Right lobe of liver (tissue), 4 donors: Measurements from ENCODE around the gene INPP5D.

Source experiments
- POLR2A ChIP-seq: fragments of 450-650 bp; IDR thresholded peaks from one replicate; pipeline ENCODE4 v1.6.1; 2017; ENCODE audit warnings: antibody characterized with exemption, mild to moderate bottlenecking
- TF ChIP-seq, protein P1 (sequence below), 4 donors: fragments of 200-600 bp in 3 of 4; fragments of 450-650 bp in 1 of 4; IDR thresholded peaks; one replicate each; pipeline versions ENCODE4 v1.5.1 to v1.8.0; 2016 to 2022; ENCODE audit warnings: antibody characterized with exemption in 4 of 4, mild to moderate bottlenecking in 2 of 4
- donor health status: DM: no; HTN: no; CAD: no.
- donor health status: DM: no; HTN: no; CAD: no.
- donor health status: DM: no; HTN: yes; CAD: no.

DNA sequence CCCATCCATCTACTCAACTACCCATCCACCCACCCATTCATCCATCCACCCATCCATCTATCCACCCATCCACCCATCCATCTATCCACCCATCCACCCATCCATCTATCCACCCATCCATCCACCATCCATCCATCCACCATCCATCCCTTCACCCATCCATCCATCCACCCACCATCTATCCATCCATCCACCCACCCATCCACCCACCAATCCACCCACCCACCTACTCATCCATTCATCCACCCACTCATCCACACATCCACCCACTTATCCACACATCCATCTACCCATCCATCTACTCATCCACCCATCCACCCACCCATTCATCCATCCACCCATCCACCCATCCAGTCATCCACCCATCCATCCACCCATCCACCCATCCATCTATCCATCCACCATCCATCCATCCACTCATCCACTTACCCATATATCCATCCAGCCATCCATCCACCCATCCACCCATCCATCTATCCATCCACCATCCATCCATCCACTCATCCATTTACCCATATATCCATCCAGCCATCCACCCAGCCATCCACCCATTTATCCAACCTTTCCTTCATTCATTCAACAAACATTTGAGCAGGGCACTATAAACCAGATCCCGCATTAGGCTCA is 45.0 kb upstream of the INPP5D start:
- TF ChIP-seq, protein P1, sequence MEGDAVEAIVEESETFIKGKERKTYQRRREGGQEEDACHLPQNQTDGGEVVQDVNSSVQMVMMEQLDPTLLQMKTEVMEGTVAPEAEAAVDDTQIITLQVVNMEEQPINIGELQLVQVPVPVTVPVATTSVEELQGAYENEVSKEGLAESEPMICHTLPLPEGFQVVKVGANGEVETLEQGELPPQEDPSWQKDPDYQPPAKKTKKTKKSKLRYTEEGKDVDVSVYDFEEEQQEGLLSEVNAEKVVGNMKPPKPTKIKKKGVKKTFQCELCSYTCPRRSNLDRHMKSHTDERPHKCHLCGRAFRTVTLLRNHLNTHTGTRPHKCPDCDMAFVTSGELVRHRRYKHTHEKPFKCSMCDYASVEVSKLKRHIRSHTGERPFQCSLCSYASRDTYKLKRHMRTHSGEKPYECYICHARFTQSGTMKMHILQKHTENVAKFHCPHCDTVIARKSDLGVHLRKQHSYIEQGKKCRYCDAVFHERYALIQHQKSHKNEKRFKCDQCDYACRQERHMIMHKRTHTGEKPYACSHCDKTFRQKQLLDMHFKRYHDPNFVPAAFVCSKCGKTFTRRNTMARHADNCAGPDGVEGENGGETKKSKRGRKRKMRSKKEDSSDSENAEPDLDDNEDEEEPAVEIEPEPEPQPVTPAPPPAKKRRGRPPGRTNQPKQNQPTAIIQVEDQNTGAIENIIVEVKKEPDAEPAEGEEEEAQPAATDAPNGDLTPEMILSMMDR (IDR thresholded peaks at IDR 0.05): no peak
- TF ChIP-seq POLR2A: no peak
